ENCODE measurements around the gene MFAP5.

The MFAP5 gene

DNA sequence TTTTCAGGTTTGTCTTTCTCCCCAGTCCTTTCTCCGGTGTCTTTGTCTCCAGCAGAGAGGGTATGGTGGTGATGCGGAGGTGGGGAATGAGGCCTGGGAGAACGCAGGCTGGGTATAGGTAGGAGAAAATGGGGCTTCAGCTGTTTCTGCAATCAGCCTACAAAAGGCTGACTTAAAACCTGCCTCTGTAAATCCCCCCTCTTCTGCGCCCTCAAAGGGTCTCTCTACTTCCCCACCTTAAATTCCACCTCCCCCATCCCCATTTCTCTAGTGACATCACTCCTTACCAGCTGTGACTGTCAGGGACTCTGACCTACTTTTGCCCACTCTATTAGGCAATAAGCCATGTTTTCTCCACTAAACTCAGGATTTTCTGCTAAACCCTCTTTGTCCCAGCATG, 27.1 kb upstream of the MFAP5 start:
- no peak for DNase-seq (ENCODE audit: extremely low read depth, low read depth)
- H3K4me3 ChIP-seq (replicated peaks; ENCODE audit: low read depth, low read length): no peak overlapping the region
- TF ChIP-seq CTCF (IDR thresholded peaks at IDR 0.05; ENCODE audit: low read depth, low read length, missing control alignments): no peak

- DNase-seq (ENCODE audit: extremely low read depth, low read depth): peak; percentile 63
- no peak for TF ChIP-seq CTCF (IDR thresholded peaks at IDR 0.05; ENCODE audit: low read depth, low read length, missing control alignments)
- no peak overlapping the region for H3K4me3 ChIP-seq (replicated peaks; ENCODE audit: low read depth, low read length)
Measured at GRCh38 chr12:8687846-8688601, 25.4 kb upstream of the MFAP5 start.

DNA sequence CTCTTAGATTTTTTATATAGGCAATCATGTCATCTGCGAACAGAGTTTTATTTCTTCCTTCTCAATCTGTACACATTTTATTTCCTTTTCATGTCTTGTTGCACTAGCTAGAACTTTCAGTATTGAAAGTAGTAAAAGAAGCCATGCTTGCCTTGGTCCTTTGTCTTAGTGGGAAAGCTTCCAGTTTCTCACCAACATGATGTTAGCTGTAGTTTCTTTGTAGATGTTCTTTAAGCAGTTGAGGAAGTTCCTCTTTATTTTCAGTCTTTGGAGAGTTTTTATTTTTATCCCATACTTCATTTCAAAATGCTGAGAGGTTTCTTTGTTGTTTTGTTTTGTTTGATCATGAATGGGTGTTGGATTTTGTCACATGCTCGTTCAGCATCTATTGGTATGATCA, 22.4 kb upstream of the MFAP5 start:
- DNase-seq (ENCODE audit: extremely low read depth, low read depth): no peak
- TF ChIP-seq CTCF (IDR thresholded peaks at IDR 0.05; ENCODE audit: low read depth, low read length, missing control alignments): no peak
- no peak overlapping the region for H3K4me3 ChIP-seq (replicated peaks; ENCODE audit: low read depth, low read length)

DNA sequence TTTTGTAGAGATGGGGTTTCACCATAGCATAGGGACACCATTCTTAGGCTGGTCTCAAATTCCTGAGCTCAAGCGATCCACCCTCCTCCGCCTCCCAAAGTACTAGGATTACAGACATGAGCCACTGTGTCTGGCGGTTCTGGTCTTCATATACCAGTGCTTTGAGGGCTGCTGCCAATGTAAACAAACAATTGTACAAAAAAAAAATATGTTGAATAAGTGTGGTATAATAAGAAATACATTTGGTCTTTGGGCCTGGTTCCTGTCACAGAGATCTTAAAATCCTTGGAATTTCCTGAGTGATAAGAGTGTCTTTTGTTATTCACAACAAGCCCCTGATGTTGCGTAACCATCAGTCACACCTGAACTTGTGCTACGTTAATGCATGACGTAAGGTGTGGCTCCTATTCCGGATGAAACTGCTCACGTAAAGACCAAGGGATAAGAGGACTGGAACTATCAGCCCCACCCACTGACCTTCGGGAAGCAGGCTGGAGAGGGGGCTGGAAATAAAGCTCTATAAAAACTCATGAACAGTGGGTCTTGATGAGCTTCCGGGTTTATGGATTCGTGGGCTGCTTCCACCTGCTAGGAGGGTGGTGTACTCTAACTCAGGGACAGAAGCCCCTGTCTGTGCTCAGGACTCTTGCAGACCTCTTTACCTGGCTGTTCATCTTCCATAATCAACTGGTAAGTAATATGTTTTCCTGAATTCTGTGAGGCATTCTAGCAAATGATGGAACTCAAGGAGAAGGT, 18.7 kb upstream of the MFAP5 start:
- DNase-seq (ENCODE audit: extremely low read depth, low read depth): no peak
- H3K4me3 ChIP-seq (replicated peaks; ENCODE audit: low read depth, low read length): no peak overlapping the region
- TF ChIP-seq CTCF (IDR thresholded peaks at IDR 0.05; ENCODE audit: low read depth, low read length, missing control alignments): no peak

- TF ChIP-seq CTCF (IDR thresholded peaks at IDR 0.05; ENCODE audit: low read depth, low read length, missing control alignments): peak; percentile 3
- no peak overlapping the region for H3K4me3 ChIP-seq (replicated peaks; ENCODE audit: low read depth, low read length)
- DNase-seq (ENCODE audit: extremely low read depth, low read depth): no peak
Measured at GRCh38 chr12:8680533-8680932, 17.9 kb upstream of the MFAP5 start.

DNA sequence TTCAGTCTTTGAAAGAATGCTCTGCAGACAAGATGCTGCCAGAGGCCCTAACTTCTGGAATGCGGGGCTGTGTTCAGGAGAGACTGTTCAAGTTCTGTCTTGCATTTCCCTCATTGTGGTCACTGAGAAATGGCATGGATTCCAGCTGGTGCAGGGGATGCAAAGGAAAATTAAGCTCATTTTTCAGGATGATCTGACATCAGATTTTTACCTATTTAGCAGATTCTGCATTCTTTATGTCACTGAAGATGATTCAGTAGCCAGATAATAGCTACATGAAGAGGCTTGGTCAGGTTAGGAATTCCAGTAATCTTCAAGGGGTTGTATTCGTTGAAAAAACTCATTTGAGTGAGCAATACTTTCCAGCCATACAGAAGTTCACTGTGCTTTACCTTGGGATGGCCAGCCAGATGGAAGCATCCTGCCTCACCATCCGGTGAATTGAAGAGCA, 16.1 kb upstream of the MFAP5 start:
- H3K4me3 ChIP-seq (replicated peaks; ENCODE audit: low read depth, low read length): no peak overlapping the region
- DNase-seq (ENCODE audit: extremely low read depth, low read depth): no peak
- TF ChIP-seq CTCF (IDR thresholded peaks at IDR 0.05; ENCODE audit: low read depth, low read length, missing control alignments): no peak

Measured in HFF-Myc (cell line).